GM12878 (cell line): ENCODE measurements around the gene TRRAP. TPM values are rescaled to one million over a fixed set of nuclear protein-coding genes. Genes with fewer than 3 reads are reported as not detected.

Experiments used
- ATAC-seq: fragments of 200-7000 bp; cut with Tn5 transposase; 3 replicates; pipeline ENCODE4 v1.9.1; 2020; ENCODE audit warnings: mild to moderate bottlenecking, moderate library complexity
- BruUV-seq: library from RNA; stranded (reverse); fragments of 400-500 nt; replicated peaks from 2 replicates; lab custom pipeline; 2021; lab: Mats Ljungman, UMichigan
- CTCF ChIA-PET: fragments of 300-600 bp; sonication (Branson Sonifier 250); formaldehyde crosslinking; extraction: SDS; loops from one replicate; lab custom pipeline; 2021; ENCODE audit warnings: inconsistent platforms; lab: Yijun Ruan, JAX
- POLR2A ChIA-PET: fragments of 350-600 bp; formaldehyde crosslinking; extraction: SDS; loops from one replicate; lab custom pipeline; 2021; ENCODE audit warnings: inconsistent platforms; lab: Charles Lee
- RAD21 ChIA-PET: fragments of 300-600 bp; sonication (Branson Sonifier 250); formaldehyde crosslinking; loops from one replicate; lab custom pipeline; 2023; ENCODE audit warnings: antibody characterized with exemption; ENCODE audit not compliant: unreplicated experiment; lab: Charles Lee
- SMC1A ChIA-PET: fragments of 300-600 bp; sonication (Branson Sonifier 250); formaldehyde crosslinking; loops from one replicate; lab custom pipeline; 2023; ENCODE audit not compliant: unreplicated experiment, uncharacterized antibody; lab: Charles Lee
- DNase-seq: peaks from one replicate; pipeline ENCODE4 v3.0.0-alpha.2; 2011; ENCODE audit warnings: low read depth, low spot score
- FAIRE-seq: peaks from 3 replicates; lab custom pipeline; 2011; peaks lifted over from hg19 to GRCh38; lab: Jason Lieb, UNC
- H2AFZ ChIP-seq: 2 replicates; pipeline ENCODE4 v1.6.0; 2011; ENCODE audit warnings: low read depth, low read length, control low read depth; ENCODE audit not compliant: control insufficient read depth
- H3K27ac ChIP-seq: 2 replicates; pipeline ENCODE4 v1.5.1; 2011; ENCODE audit warnings: control low read depth; ENCODE audit not compliant: control insufficient read depth, insufficient read depth
- H3K27me3 ChIP-seq, 2 experiments: replicated peaks in 1 of 2; 2 replicates each; pipeline versions ENCODE4 v1.6.0 to v1.6.1; 2011; ENCODE audit warnings: low read length in 1 of 2; ENCODE audit not compliant: control insufficient read depth in 2 of 2, insufficient read depth in 2 of 2
- H3K36me3 ChIP-seq, 2 experiments: 2 replicates each; pipeline ENCODE4 v1.5.1; 2011; ENCODE audit warnings: low read length in 1 of 2; ENCODE audit not compliant: control insufficient read depth in 2 of 2, insufficient read depth in 2 of 2
- H3K4me1 ChIP-seq: 2 replicates; pipeline ENCODE4 v1.6.1; 2011; ENCODE audit warnings: mild to moderate bottlenecking, low read length, moderate library complexity, mixed read lengths; ENCODE audit not compliant: control insufficient read depth, insufficient read depth
- H3K4me2 ChIP-seq: 2 replicates; pipeline ENCODE4 v1.6.0; 2011; ENCODE audit warnings: control low read depth; ENCODE audit not compliant: control insufficient read depth, insufficient read depth
- H3K4me3 ChIP-seq: fragments of 200-600 bp; sonication (generic); 2 replicates; pipeline ENCODE4 v1.5.1; 2016
- H3K79me2 ChIP-seq: 2 replicates; pipeline ENCODE4 v1.6.0; 2011; ENCODE audit warnings: low read length; ENCODE audit not compliant: control insufficient read depth, insufficient read depth
- H3K9ac ChIP-seq: 2 replicates; pipeline ENCODE4 v1.8.0; 2011; ENCODE audit warnings: low read length, control low read depth, mixed read lengths; ENCODE audit not compliant: control insufficient read depth, insufficient read depth
- H3K9me3 ChIP-seq: replicated peaks from 3 replicates; pipeline ENCODE4 v1.5.1; 2011; ENCODE audit warnings: mild to moderate bottlenecking, low read length; ENCODE audit not compliant: control insufficient read depth, insufficient read depth
- H4K20me1 ChIP-seq: 2 replicates; pipeline ENCODE4 v1.6.0; 2011; ENCODE audit not compliant: control insufficient read depth, insufficient read depth
- CREB1 ChIP-seq: IDR thresholded peaks from 2 replicates; pipeline ENCODE4 v1.6.1; 2012; ENCODE audit warnings: low read depth, mild to moderate bottlenecking, inconsistent platforms
- EZH2 ChIP-seq: IDR thresholded peaks from 2 replicates; pipeline ENCODE4 v1.6.1; 2012; ENCODE audit warnings: low read depth, mild to moderate bottlenecking, control low read depth, inconsistent platforms, low read length, borderline replicate concordance; ENCODE audit not compliant: control insufficient read depth
- GATAD2B ChIP-seq: fragments of 450-650 bp; conservative IDR thresholded peaks from 2 replicates; pipeline ENCODE4 v1.6.1; 2017; ENCODE audit warnings: low read depth, mild to moderate bottlenecking, moderate library complexity
- HSF1 ChIP-seq: fragments of 150-350 bp; IDR thresholded peaks from 2 replicates; pipeline ENCODE4 v1.6.1; 2014; ENCODE audit warnings: mild to moderate bottlenecking, low read depth, low read length
- MYC ChIP-seq: IDR thresholded peaks from 2 replicates; pipeline ENCODE4 v1.6.1; 2011; ENCODE audit warnings: mild to moderate bottlenecking, low read length, moderate library complexity, inconsistent platforms; ENCODE audit not compliant: insufficient read depth, insufficient replicate concordance, insufficient read length, severe bottlenecking
- PAX8 ChIP-seq: fragments of 450-650 bp; IDR thresholded peaks from 2 replicates; pipeline ENCODE4 v1.6.1; 2017; ENCODE audit warnings: mild to moderate bottlenecking, moderate library complexity
- SIX5 ChIP-seq: IDR thresholded peaks from 2 replicates; pipeline ENCODE4 v1.6.1; 2011; ENCODE audit warnings: mild to moderate bottlenecking, low read depth, low read length, moderate library complexity; ENCODE audit not compliant: severe bottlenecking
- SREBF1 ChIP-seq: IDR thresholded peaks from 2 replicates; pipeline ENCODE4 v1.6.1; 2012; ENCODE audit warnings: mild to moderate bottlenecking, low read length
- SRF ChIP-seq, 2 experiments: IDR thresholded peaks; 2 replicates each; pipeline ENCODE4 v1.6.1; 2011; ENCODE audit warnings: low read depth in 2 of 2, low read length in 2 of 2, mild to moderate bottlenecking in 1 of 2, moderate library complexity in 1 of 2
- TCF3 ChIP-seq: IDR thresholded peaks from 2 replicates; pipeline ENCODE4 v1.6.1; 2012; ENCODE audit warnings: low read depth, mild to moderate bottlenecking, low read length, borderline replicate concordance; ENCODE audit not compliant: insufficient read depth
- ZBTB33 ChIP-seq: fragments of 450-650 bp; IDR thresholded peaks from 2 replicates; pipeline ENCODE4 v1.6.1; 2017; ENCODE audit warnings: mild to moderate bottlenecking
- ZZZ3 ChIP-seq: IDR thresholded peaks from 2 replicates; pipeline ENCODE4 v1.6.1; 2011; ENCODE audit warnings: low read depth; ENCODE audit not compliant: control insufficient read depth, insufficient read length
- WGBS: methylation state at CpG from one replicate; pipeline ENCODE4 v1.1.6; 2016; ENCODE audit warnings: low lambda C conversion rate; ENCODE audit not compliant: insufficient replicate concordance, insufficient coverage; ENCODE audit errors: missing lambda C conversion rate; 5-methylcytosine and 5-hydroxymethylcytosine counted together
- in situ Hi-C: fragments of 300-500 bp; cut with MboI; formaldehyde crosslinking; loops from 9 replicates; pipeline ENCODE4 v1.14.3; 2018; ENCODE audit warnings: mixed read lengths
- intact Hi-C: fragments of 100-400 bp; cut with micrococcal nuclease; formaldehyde crosslinking; loops from one replicate; pipeline ENCODE4 v1.14.2; 2022; ENCODE audit not compliant: unreplicated experiment
- polyA plus RNA-seq, 11 experiments: library from polyadenylated mRNA; depleted of rRNA in 4 of 11; unstranded in 6 of 11; stranded (reverse) in 5 of 11; fragments of >200 nt; fragmentation: Nextera tagmentation in 4 of 11; fragmentation: Illumina TruSeq in 1 of 11; extraction: Ambion mirVana in 4 of 11; extraction: Trizol in 1 of 11; gene quantifications; 1 replicate in 1 of 11; 2 replicates in 10 of 11; pipeline versions ENCODE4 v1.2.1 to v1.2.3, GENCODE V29; 2011 to 2016; ENCODE audit warnings: inconsistent platforms in 2 of 11, missing spikeins in 2 of 11, low read depth in 1 of 11
- total RNA-seq, 4 experiments: library from RNA; depleted of rRNA in 3 of 4; stranded (reverse); fragments of >200 nt in 3 of 4; fragmentation: Illumina TruSeq in 1 of 4; extraction: Trizol in 1 of 4; gene quantifications; 2 replicates each; pipeline versions ENCODE4 v1.2.1 to v1.2.3, GENCODE V29; 2013 to 2021

The TRRAP gene
- total and polyA plus RNA-seq, 10 of the 15 experiments (the other 5 are each of a cell fraction or from before 2014, with no cell fraction given), result 1.1 to 39.3 (median 8.5) TPM

- TF ChIP-seq EZH2 (no peak), TCF3 (no peak), HSF1 (no peak)
- TF ChIP-seq, all 136 proteins: peak for 0
Observed at GRCh38 chr7:99004216-99004615, 125.9 kb downstream of the TRRAP start (continued).

- ChIA-PET SMC1A (interaction anchor here (0.9 to 2.3 kb wide), 3 partner anchors 9 to 308 kb away, joined by 3 to 9 read pairs (median 6); no protein-coding TSS in a partner anchor), RAD21 (interaction anchor here (0.9 kb wide), 1 partner anchor 8 kb away, joined by 3 read pairs; no protein-coding TSS in a partner anchor), POLR2A (no interaction called here), CTCF (interaction anchor here (0.6 to 2.2 kb wide), 5 partner anchors 9 to 700 kb away, joined by 3 to 7 read pairs (median 3); no protein-coding TSS in a partner anchor)
- H3K27me3 ChIP-seq, result no peaks in the 10 kb centered on the region
- no TSS peak for BruUV-seq
- H3K36me3 ChIP-seq, result peaks cover 29 to 42% of the 10 kb centered on the region in 2 experiments
- 0 out of 2 replicates have a peak overlapping the region, but pooled peaks have one; percentile 12 for H3K9ac ChIP-seq
- H3K4me3 ChIP-seq, result no peak overlapping the region
- TF ChIP-seq PAX8 (no peak), CREB1 (no peak), GATAD2B (no peak), ZZZ3 (no peak), MYC (no peak), SRF (IDR thresholded peaks at IDR 0.05; ENCODE audit: low read depth in 2 of 2, low read length in 2 of 2) (no peak), ZBTB33 (no peak), SREBF1 (no peak), SIX5 (no peak)
- no peak for ATAC-seq
- no peaks in the 10 kb centered on the region for H3K9me3 ChIP-seq
- H3K79me2 ChIP-seq, result no peaks in the 10 kb centered on the region
- H3K4me1 ChIP-seq, result peaks cover 11% of the 10 kb centered on the region
- intact Hi-C loops (no loop called here), in situ Hi-C loops (no loop called here)
- no peak overlapping the region for H2AFZ ChIP-seq
- FAIRE-seq, result no peak
- no peaks in the 10 kb centered on the region for H4K20me1 ChIP-seq
- 97% methylated on average over 26 of the region's 26 CpGs for WGBS
- H3K4me2 ChIP-seq, result no peak overlapping the region
- DNase-seq, result no peak
- 0 out of 2 replicates have a peak overlapping the region, but pooled peaks have one; percentile 51 for H3K27ac ChIP-seq
Observed at GRCh38 chr7:99004781-99005500, 126.6 kb downstream of the TRRAP start.
